Karpas-422 (cell line): Measurements from ENCODE around the gene TRIP13. TPM values are rescaled to one million over a fixed set of nuclear protein-coding genes. Genes with fewer than 3 reads are reported as not detected.

Experiments used
- DNase-seq: peaks from one replicate; pipeline ENCODE4 v3.0.0-alpha.2; 2015
- H2AFZ ChIP-seq: fragments of 200-600 bp; sonication (generic); 2 replicates; pipeline ENCODE4 v1.6.1; 2014; ENCODE audit warnings: antibody characterized with exemption, low read length, mixed read lengths
- H3K27ac ChIP-seq: fragments of 200-600 bp; sonication (generic); 2 replicates; pipeline ENCODE4 v1.5.1; 2014; ENCODE audit warnings: mild to moderate bottlenecking, low read length, moderate library complexity
- H3K27me3 ChIP-seq: fragments of 200-600 bp; sonication (generic); 2 replicates; pipeline ENCODE4 v1.6.1; 2014; ENCODE audit warnings: low read length, mixed read lengths
- H3K36me3 ChIP-seq: fragments of 200-600 bp; sonication (generic); 2 replicates; pipeline ENCODE4 v1.6.1; 2014; ENCODE audit warnings: low read length, mixed read lengths; ENCODE audit not compliant: insufficient read depth
- H3K4me1 ChIP-seq: fragments of 200-600 bp; sonication (generic); 2 replicates; pipeline ENCODE4 v1.6.1; 2014; ENCODE audit warnings: mild to moderate bottlenecking, low read length, mixed read lengths
- H3K4me2 ChIP-seq: fragments of 200-600 bp; sonication (generic); 2 replicates; pipeline ENCODE4 v1.6.1; 2014; ENCODE audit warnings: low read length, low read depth, mild to moderate bottlenecking; ENCODE audit not compliant: poor library complexity, severe bottlenecking
- H3K4me3 ChIP-seq: fragments of 200-600 bp; sonication (generic); 2 replicates; pipeline ENCODE4 v1.5.1; 2014; ENCODE audit warnings: mild to moderate bottlenecking, antibody characterized with exemption, low read length, mixed read lengths
- H3K79me2 ChIP-seq: fragments of 200-600 bp; sonication (generic); 2 replicates; pipeline ENCODE4 v1.6.1; 2014; ENCODE audit warnings: mild to moderate bottlenecking, low read length, mixed read lengths
- H3K9ac ChIP-seq: fragments of 200-600 bp; sonication (generic); 2 replicates; pipeline ENCODE4 v1.6.0; 2014; ENCODE audit warnings: low read length
- H3K9me2 ChIP-seq: fragments of 200-600 bp; sonication (generic), shearing (Covaris generic); replicated peaks from 2 replicates; pipeline ENCODE4 v1.6.0; 2014; ENCODE audit warnings: mild to moderate bottlenecking, low read length, moderate library complexity; ENCODE audit not compliant: insufficient read depth
- H3K9me3 ChIP-seq: fragments of 300-700, 200-600 bp; sonication (generic); 2 replicates; pipeline ENCODE4 v1.6.1; 2014; ENCODE audit warnings: low read length, mixed read lengths
- H4K20me1 ChIP-seq: fragments of 200-600 bp; sonication (generic); 2 replicates; pipeline ENCODE4 v1.6.1; 2014; ENCODE audit warnings: mild to moderate bottlenecking, antibody characterized with exemption, low read length, low read depth; ENCODE audit not compliant: insufficient read depth
- total RNA-seq: library from RNA; depleted of rRNA; stranded (reverse); fragments of >200 nt; shearing (Covaris generic); gene quantifications from 2 replicates; pipeline ENCODE4 v1.2.3, GENCODE V29; 2014; ENCODE audit warnings: low replicate concordance

Gene TRIP13
- total RNA-seq, 1 experiment from 2014 or later, result 16.3 TPM

GRCh38 chr5:949815-950560 is 57.3 kb downstream of the TRIP13 start:
- Histone ChIP-seq H2AFZ (no peak overlapping the region), H3K9me2 (no peaks in the 10 kb centered on the region), H3K9me3 (no peaks in the 10 kb centered on the region), H3K4me3 (no peak overlapping the region), H3K4me2 (no peak overlapping the region), H3K9ac (no peak overlapping the region), H3K27ac (no peak overlapping the region), H3K4me1 (peaks cover 16% of the 10 kb centered on the region), H3K27me3 (no peaks in the 10 kb centered on the region), H3K36me3 (no peaks in the 10 kb centered on the region), H4K20me1 (no peaks in the 10 kb centered on the region), H3K79me2 (no peaks in the 10 kb centered on the region)
- DNase-seq, result no peak

- Histone ChIP-seq H3K27me3 (no peaks in the 10 kb centered on the region), H3K36me3 (no peaks in the 10 kb centered on the region), H4K20me1 (no peaks in the 10 kb centered on the region), H3K79me2 (no peaks in the 10 kb centered on the region), H3K9me2 (no peaks in the 10 kb centered on the region), H3K27ac (no peak overlapping the region), H3K4me2 (no peak overlapping the region), H2AFZ (no peak overlapping the region), H3K9me3 (no peaks in the 10 kb centered on the region), H3K4me1 (peaks cover 16% of the 10 kb centered on the region), H3K4me3 (no peak overlapping the region), H3K9ac (no peak overlapping the region)
- no peak for DNase-seq
Observed at GRCh38 chr5:951940-952596, 59.4 kb downstream of the TRIP13 start.

GRCh38 chr5:952597-953271 is 60.0 kb downstream of the TRIP13 start:
- Histone ChIP-seq H3K9me2 (no peaks in the 10 kb centered on the region), H3K9me3 (no peaks in the 10 kb centered on the region), H3K79me2 (no peaks in the 10 kb centered on the region), H3K4me1 (peaks cover 14% of the 10 kb centered on the region), H3K4me2 (no peak overlapping the region), H3K36me3 (no peaks in the 10 kb centered on the region), H2AFZ (no peak overlapping the region), H3K9ac (no peak overlapping the region), H4K20me1 (no peaks in the 10 kb centered on the region), H3K4me3 (no peak overlapping the region), H3K27me3 (no peaks in the 10 kb centered on the region), H3K27ac (no peak overlapping the region)
- DNase-seq, result no peak

GRCh38 chr5:953535-954449 is 61.1 kb downstream of the TRIP13 start:
- no peak for DNase-seq
- Histone ChIP-seq H3K36me3 (no peaks in the 10 kb centered on the region), H3K27ac (no peak overlapping the region), H3K4me2 (no peak overlapping the region), H3K4me1 (peaks cover 7% of the 10 kb centered on the region), H3K9me3 (no peaks in the 10 kb centered on the region), H3K9ac (no peak overlapping the region), H3K27me3 (no peaks in the 10 kb centered on the region), H3K9me2 (no peaks in the 10 kb centered on the region), H2AFZ (no peak overlapping the region), H3K4me3 (no peak overlapping the region), H3K79me2 (no peaks in the 10 kb centered on the region), H4K20me1 (no peaks in the 10 kb centered on the region)

- no peaks in the 10 kb centered on the region for H3K27me3 ChIP-seq
- H3K4me3 ChIP-seq, result no peak overlapping the region
- H3K4me1 ChIP-seq, result peaks cover 7% of the 10 kb centered on the region
- no peak overlapping the region for H3K9ac ChIP-seq
- no peak for DNase-seq
- no peaks in the 10 kb centered on the region for H3K36me3 ChIP-seq
- H3K79me2 ChIP-seq, result no peaks in the 10 kb centered on the region
- H3K27ac ChIP-seq, result no peak overlapping the region
- no peaks in the 10 kb centered on the region for H3K9me3 ChIP-seq
- H3K4me2 ChIP-seq, result no peak overlapping the region
- no peaks in the 10 kb centered on the region for H3K9me2 ChIP-seq
- H2AFZ ChIP-seq, result no peak overlapping the region
- H4K20me1 ChIP-seq, result no peaks in the 10 kb centered on the region
Observed at GRCh38 chr5:955886-956761, 63.4 kb downstream of the TRIP13 start.

GRCh38 chr5:956941-957747 is 64.5 kb downstream of the TRIP13 start:
- DNase-seq, result no peak
- no peaks in the 10 kb centered on the region for H3K4me1 ChIP-seq
- H3K4me2 ChIP-seq, result no peak overlapping the region
- H3K27me3 ChIP-seq, result no peaks in the 10 kb centered on the region
- no peaks in the 10 kb centered on the region for H3K79me2 ChIP-seq
- H3K9ac ChIP-seq, result no peak overlapping the region
- H3K27ac ChIP-seq, result no peak overlapping the region
- H2AFZ ChIP-seq, result no peak overlapping the region
- no peaks in the 10 kb centered on the region for H3K9me3 ChIP-seq
- no peaks in the 10 kb centered on the region for H3K9me2 ChIP-seq
- H3K4me3 ChIP-seq, result no peak overlapping the region
- H3K36me3 ChIP-seq, result no peaks in the 10 kb centered on the region
- H4K20me1 ChIP-seq, result no peaks in the 10 kb centered on the region
